HG03469 (cell line): ENCODE measurements around the gene PLPPR3.

ENCODE experiments used
- ATAC-seq: cut with Tn5 transposase; IDR thresholded peaks from one replicate; pipeline ENCODE4 v1.9.1; 2021; ENCODE audit warnings: mild to moderate bottlenecking, moderate library complexity, moderate number of reproducible peaks; ENCODE audit not compliant: unreplicated experiment

Gene PLPPR3

GRCh38 chr19:810077-810855, 11.5 kb downstream of the PLPPR3 start:
- no peak for ATAC-seq

DNA sequence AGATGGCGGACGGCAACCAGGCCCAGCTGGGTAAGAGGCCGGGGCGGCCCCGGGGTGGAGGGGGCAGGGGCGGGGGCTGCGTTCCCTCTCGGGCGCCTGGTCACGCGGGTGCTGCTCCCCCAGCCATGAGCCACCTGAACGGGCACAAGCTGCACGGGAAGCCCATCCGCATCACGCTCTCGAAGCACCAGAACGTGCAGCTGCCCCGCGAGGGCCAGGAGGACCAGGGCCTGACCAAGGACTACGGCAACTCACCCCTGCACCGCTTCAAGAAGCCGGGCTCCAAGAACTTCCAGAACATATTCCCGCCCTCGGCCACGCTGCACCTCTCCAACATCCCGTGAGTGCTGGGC, 13.4 kb downstream of the PLPPR3 start:
- ATAC-seq: no peak

DNA sequence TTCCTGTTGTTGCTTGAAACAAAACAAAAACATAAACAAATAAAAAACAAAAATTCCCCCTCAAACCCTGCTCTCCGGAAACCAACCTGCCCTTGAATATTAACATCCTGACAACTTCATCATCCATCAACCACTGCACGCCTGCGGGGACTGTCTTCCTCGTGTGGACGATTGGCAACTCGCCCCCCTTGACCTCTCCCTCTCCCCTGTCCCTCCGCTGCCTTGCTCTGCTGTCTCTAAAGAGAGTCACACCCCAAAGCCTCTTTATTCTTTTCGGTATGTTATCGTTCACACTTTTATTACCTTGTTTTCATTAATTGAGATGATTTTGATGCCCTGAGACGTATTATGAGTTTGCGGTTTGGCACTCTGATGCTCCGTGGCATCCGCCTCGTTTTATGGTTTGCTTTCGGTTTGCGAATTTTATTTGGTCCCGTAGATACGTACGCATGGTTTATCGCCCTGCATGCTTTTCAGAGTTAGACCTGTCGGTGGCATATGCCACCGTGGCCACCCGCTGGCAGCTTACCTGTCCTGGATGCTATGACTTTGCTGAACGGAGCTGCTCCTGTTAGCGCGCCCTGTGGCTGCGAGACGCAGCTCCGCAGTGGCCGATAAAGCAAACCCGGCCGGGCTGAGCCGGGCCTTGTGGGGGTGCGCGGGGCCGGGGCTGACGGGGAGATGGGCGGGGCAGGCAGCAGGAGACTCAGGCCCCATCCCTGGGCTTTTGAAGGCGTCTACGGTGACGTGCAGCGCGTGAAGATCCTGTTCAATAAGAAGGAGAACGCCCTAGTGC, 13.9 kb downstream of the PLPPR3 start:
- ATAC-seq: no peak

- no peak for ATAC-seq
Observed at GRCh38 chr19:806815-807421, 14.8 kb downstream of the PLPPR3 start.

DNA sequence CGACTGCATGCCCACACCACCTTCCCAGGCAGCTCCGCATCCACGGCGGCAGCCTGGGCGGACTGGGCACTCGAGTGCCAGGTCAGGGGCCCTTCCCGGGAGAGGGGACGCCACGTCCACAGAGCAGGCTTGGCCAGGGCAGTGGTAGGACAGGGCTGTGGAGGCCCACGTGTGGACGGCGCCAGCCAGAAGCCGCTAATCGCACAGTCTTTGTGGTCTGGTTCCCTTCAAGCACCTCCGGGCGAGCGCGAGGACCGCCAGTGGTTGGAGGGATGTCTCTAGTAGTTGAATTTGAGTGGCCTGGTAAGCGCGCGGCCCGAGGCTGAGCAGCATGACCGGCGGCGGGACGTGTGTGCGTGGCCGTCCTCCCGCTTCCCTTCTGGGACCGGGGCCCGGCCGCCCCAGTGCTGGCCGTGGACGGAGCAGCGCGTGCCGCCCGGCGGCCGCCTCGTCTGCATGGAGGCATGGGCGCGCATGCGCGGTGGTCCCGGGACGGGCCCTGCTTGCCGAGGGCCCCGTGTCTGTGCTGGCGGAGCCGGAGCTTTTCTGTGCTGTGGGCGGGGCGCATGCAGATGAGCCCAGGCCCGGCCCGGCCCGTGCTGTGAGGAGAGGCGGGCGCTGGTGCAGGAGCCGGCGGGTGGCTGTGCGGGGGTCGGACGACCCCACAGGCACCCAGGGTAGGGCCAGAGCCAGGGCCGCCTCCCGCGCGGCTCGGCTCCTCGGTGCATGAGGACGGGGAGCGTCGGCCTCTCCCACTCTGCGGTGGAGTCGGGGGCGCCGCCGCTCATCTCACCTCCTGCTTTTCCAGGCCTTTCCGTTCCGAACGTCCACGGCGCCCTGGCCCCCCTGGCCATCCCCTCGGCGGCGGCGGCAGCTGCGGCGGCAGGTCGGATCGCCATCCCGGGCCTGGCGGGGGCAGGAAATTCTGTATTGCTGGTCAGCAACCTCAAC, 15.9 kb downstream of the PLPPR3 start:
- ATAC-seq: no peak

GRCh38 chr19:805166-805551, 16.6 kb downstream of the PLPPR3 start:
- no peak for ATAC-seq

- no peak for ATAC-seq
Observed at GRCh38 chr19:804419-805165, 17.2 kb downstream of the PLPPR3 start.

- ATAC-seq: no peak
Observed at GRCh38 chr19:803686-804418, 17.9 kb downstream of the PLPPR3 start.

GRCh38 chr19:803099-803561, 18.6 kb downstream of the PLPPR3 start:
- no peak for ATAC-seq

DNA sequence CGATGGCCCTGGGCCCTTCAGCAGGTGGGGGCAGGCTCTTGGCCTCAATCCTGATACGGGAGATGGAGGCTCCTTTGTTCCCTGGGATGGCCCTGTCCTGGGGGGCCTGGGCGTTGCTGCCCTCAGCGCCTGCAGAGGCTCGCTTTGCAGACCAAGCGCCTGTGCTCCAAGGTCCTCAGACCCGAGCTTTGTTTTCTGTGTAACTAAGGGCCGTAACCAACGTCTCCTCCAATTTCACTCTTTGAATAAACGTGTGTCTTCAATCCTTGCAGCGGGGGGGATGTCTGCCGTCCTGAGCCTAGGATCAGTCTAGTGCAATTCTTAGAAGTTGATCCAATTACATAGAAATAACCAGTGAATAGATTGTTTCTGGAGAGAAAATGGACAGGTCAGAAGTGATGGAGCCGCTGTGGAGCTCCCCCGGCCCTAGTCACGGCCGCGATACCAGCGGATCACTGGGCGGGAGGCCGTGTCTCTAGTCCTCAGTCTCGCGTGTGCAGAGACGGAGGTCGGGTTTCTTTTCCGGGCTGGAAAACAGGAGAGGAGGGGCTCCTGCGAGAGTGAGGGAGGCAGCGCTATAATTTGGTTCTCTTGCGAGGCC, 19.2 kb downstream of the PLPPR3 start:
- ATAC-seq: no peak

GRCh38 chr19:801861-802497, 19.8 kb downstream of the PLPPR3 start:
- ATAC-seq: no peak

DNA sequence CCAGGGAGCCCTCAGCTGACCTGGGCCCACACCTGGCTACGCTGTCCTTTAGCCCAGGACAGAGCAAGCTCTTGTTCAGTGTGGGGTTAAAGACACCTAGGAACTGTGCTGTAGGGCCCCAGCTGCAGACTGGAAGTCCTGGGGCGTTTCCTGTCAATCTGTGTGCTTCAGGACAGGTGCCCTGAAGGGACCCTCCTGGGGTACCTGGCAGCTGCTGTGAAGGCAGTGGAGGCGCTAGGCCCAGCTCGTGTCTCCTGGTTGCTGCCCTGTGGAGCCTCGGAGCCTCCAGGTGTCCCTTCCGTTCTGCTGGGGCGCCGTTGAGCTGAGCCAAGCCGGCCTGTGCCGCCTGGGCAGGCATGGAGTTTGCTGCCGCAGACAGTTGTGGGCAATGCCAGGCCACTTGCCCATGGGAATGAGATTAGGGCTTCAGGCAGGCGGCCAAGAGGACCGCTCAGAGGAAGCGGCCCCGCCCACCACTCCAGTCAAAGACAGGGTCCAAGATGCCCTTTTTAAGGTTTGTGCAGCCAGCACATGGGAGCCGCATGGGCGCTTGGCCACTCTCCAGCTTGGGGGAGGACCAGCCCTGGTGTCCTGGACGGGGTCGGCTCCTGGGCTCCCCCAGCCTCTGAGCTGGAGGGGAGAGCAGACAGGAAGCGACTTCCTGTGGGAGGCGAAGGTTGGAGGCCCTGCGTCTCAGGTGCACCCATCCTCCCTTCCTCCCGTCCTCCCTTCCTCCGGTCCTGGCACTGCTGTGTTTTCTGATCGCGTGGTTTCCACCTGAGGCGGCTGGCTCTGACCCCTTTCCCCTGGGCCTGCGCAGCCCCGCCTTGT, 20.5 kb downstream of the PLPPR3 start:
- no peak for ATAC-seq

DNA sequence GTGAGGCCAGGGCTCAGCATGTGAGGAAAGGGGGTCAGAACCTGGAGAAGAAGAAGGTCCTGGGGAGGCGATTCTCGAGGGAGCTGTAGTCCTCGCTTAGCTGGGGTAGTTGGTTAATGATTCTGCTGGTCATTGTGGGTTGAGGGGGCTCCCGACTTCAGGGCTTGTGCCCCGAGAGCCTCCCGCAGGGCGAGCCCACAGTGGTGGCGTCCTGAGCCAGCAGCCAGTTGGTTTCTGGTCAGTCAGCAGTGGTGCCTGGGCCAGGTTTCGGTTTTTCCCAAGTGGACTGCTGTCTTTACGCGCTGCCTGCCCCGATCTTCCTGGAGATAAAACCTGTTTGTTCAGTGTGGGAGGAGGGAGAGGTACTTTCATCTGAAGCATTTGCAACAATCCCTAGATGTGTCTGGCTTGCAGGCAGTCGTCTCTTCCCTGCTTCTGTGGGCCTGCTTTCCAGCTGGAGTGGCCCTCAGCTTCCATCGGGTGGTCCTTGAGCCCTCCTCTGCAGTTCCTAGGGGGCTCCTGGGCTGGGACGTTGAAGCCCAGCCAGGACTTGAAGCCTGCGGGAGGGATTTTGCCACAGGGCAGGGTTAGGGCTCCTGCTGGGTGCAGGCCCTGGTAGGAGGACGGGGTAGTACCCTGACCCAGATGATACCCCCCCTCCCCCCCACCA, 21.3 kb downstream of the PLPPR3 start:
- no peak for ATAC-seq

- no peak for ATAC-seq
Observed at GRCh38 chr19:799076-799881, 22.5 kb downstream of the PLPPR3 start.

DNA sequence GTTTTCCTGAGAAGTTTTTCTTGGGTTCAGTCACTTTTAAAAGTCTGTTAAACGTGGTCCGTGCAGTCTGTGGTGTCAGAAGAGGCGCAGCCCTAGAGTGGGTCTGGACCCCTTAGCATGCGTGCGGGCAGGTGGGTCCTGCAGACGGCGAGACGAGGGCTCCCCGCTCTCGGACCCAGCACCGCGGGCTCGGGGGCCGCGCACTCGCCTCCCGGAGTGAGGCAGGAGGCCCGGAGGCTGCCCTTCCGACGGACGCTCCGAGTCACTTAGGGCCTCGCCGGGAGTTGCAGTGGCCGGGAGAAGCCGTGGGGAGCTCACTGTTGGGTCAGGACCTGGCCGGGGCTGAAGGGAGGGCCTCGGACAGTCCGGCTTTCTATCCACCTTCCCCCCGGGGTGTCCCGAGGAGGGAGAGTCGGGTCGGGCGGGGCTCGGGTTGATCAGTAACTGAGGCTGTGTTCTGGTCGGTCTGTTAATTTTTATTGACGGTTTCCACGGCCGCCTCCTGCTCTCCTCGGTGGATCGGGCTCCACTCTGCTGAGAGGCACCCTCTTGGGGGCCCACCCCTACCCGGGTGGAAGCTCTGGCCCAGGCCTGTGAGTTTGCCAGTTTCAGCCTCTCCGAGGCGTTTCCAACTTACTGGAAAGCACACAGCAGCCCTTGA, 23.2 kb downstream of the PLPPR3 start:
- ATAC-seq: no peak
